Measurements from ENCODE around the gene SLC44A3. TPM values are rescaled to one million over a fixed set of nuclear protein-coding genes. Genes with fewer than 3 reads are reported as not detected.

Gene SLC44A3
- total RNA-seq, 1 donor from 2014 or later, result 14.6 TPM

DNA sequence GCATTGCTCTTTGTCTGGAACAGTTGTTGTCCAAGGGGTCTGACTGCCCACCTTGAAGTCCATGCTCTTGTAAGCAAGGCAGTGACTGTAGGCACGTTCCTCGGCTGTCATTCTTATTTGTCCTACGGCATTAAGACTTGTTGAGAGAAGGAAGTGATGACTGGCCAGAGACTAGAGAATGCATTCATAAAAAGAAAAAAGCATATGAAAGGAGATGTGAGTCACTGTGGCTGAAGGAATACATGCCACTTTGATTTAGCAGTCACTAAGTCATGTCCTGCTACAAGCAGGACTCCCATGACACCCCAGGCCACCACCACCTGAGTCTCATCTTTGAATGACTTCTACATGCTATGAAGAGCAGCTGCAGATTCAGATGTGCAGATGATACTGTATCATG is 56.2 kb downstream of the SLC44A3 start:
- no peak overlapping the region for H3K4me3 ChIP-seq (ENCODE audit: low read depth, low read length)
- DNase-seq (ENCODE audit: low read depth), result no peak
- H3K27me3 ChIP-seq (ENCODE audit: control insufficient read depth, insufficient read depth, low read length), result no peaks in the 10 kb centered on the region
- no peak for TF ChIP-seq CTCF (IDR thresholded peaks at IDR 0.05; ENCODE audit: insufficient read depth, low read length, poor library complexity, severe bottlenecking)
- H3K36me3 ChIP-seq (ENCODE audit: control insufficient read depth, insufficient read depth, low read length), result no peaks in the 10 kb centered on the region

DNA sequence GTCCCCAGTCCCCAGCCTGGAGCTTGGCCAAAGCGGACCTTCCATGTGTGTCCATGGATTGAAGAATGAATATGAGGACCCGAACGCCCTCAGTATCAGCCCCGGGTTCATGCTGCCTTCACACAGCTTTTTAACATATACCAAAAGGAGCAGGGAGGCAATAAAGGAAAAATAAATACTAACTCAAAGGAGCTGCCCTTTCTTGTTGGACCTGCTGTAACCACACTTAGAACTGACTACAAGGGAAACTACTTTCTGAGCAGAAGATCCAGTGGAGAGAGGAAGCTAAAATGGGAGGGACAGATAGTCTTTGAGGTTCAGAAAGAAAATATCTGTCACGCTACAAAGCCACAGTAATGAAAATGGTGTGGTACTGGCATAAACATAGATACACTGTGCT is 58.2 kb downstream of the SLC44A3 start:
- Histone ChIP-seq H3K4me3 (ENCODE audit: low read depth, low read length) (no peak overlapping the region), H3K36me3 (ENCODE audit: control insufficient read depth, insufficient read depth, low read length) (no peaks in the 10 kb centered on the region), H3K27me3 (ENCODE audit: control insufficient read depth, insufficient read depth, low read length) (no peaks in the 10 kb centered on the region)
- no peak for DNase-seq (ENCODE audit: low read depth)
- TF ChIP-seq CTCF (IDR thresholded peaks at IDR 0.05; ENCODE audit: insufficient read depth, low read length, poor library complexity, severe bottlenecking), result no peak

- no peak overlapping the region for H3K4me3 ChIP-seq (ENCODE audit: low read depth, low read length)
- TF ChIP-seq CTCF (IDR thresholded peaks at IDR 0.05; ENCODE audit: insufficient read depth, low read length, poor library complexity, severe bottlenecking), result no peak
- H3K36me3 ChIP-seq (ENCODE audit: control insufficient read depth, insufficient read depth, low read length), result no peaks in the 10 kb centered on the region
- no peak for DNase-seq (ENCODE audit: low read depth)
- H3K27me3 ChIP-seq (ENCODE audit: control insufficient read depth, insufficient read depth, low read length), result no peaks in the 10 kb centered on the region
These were observed 63.5 kb downstream of the SLC44A3 start for GRCh38 chr1:94883691-94884090.

GRCh38 chr1:94884106-94884505 is 63.9 kb downstream of the SLC44A3 start:
- TF ChIP-seq CTCF (IDR thresholded peaks at IDR 0.05; ENCODE audit: insufficient read depth, low read length, poor library complexity, severe bottlenecking), result no peak
- Histone ChIP-seq H3K27me3 (ENCODE audit: control insufficient read depth, insufficient read depth, low read length) (no peaks in the 10 kb centered on the region), H3K36me3 (ENCODE audit: control insufficient read depth, insufficient read depth, low read length) (no peaks in the 10 kb centered on the region), H3K4me3 (ENCODE audit: low read depth, low read length) (no peak overlapping the region)
- no peak for DNase-seq (ENCODE audit: low read depth)

DNA sequence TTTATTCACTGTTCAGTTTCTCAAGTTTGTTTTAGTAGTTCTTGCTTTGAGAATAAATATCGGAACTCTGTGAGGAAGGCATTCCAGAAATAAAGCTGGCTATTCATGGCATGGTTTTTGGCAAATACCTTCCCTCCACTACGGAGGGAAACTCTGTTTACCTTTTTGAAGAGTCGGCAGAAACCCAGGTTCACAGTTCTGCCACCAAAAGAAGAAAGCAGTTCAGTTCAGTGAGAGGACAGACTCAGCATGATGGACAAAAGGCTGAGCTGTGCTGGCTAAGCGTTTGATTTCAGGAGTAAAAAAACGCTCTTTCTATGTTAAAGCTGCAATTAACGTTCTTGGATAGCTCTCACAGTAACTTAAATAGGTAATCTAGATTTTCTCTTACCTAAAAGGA is 64.3 kb downstream of the SLC44A3 start:
- Histone ChIP-seq H3K27me3 (ENCODE audit: control insufficient read depth, insufficient read depth, low read length) (no peaks in the 10 kb centered on the region), H3K4me3 (ENCODE audit: low read depth, low read length) (no peak overlapping the region), H3K36me3 (ENCODE audit: control insufficient read depth, insufficient read depth, low read length) (no peaks in the 10 kb centered on the region)
- no peak for TF ChIP-seq CTCF (IDR thresholded peaks at IDR 0.05; ENCODE audit: insufficient read depth, low read length, poor library complexity, severe bottlenecking)
- no peak for DNase-seq (ENCODE audit: low read depth)

- H3K27me3 ChIP-seq (ENCODE audit: control insufficient read depth, insufficient read depth, low read length), result no peaks in the 10 kb centered on the region
- DNase-seq (ENCODE audit: low read depth), result no peak
- TF ChIP-seq CTCF (IDR thresholded peaks at IDR 0.05; ENCODE audit: insufficient read depth, low read length, poor library complexity, severe bottlenecking), result no peak
These were observed 66.2 kb downstream of the SLC44A3 start for GRCh38 chr1:94886361-94886760.

More at GRCh38 chr1:94886361-94886760, 66.2 kb downstream of the SLC44A3 start:
- H3K36me3 ChIP-seq (ENCODE audit: control insufficient read depth, insufficient read depth, low read length), result no peaks in the 10 kb centered on the region
- no peak overlapping the region for H3K4me3 ChIP-seq (ENCODE audit: low read depth, low read length)
